Vagina (tissue), 2 donors: ENCODE data around the gene MYF5. TPM values are rescaled to one million over a fixed set of nuclear protein-coding genes. Genes with fewer than 3 reads are reported as not detected.

Experiments
- DNase-seq, 2 donors: peaks; one replicate each; pipeline ENCODE4 v3.0.0-alpha.2; 2017; ENCODE audit errors: extremely low spot score in 2 of 2
- H3K27ac ChIP-seq: fragments of 200-600 bp; sonication (generic); one replicate; pipeline ENCODE4 v1.5.1; 2019
- H3K27me3 ChIP-seq: fragments of 200-600 bp; sonication (generic); one replicate; pipeline ENCODE4 v1.5.1; 2019
- H3K36me3 ChIP-seq, 2 donors: fragments of 200-600 bp; sonication (generic); one replicate each; pipeline ENCODE4 v1.5.1; 2017 to 2019
- H3K4me1 ChIP-seq: fragments of 200-600 bp; sonication (generic); one replicate; pipeline ENCODE4 v1.5.1; 2019
- H3K4me3 ChIP-seq, 2 donors: fragments of 200-600 bp; sonication (generic); 1 replicate in 1 of 2; 2 replicates in 1 of 2; pipeline ENCODE4 v1.5.1; 2016 to 2019
- H3K9me3 ChIP-seq: fragments of 200-600 bp; sonication (generic); one replicate; pipeline ENCODE4 v1.5.1; 2019
- POLR2A ChIP-seq, 2 donors: fragments of 450-650 bp; IDR thresholded peaks; one replicate each; pipeline ENCODE4 v1.6.1; 2017; ENCODE audit warnings: antibody characterized with exemption in 2 of 2, mild to moderate bottlenecking in 2 of 2, moderate library complexity in 2 of 2
- POLR2AphosphoS5 ChIP-seq, 2 donors: sonication (generic); formaldehyde crosslinking; IDR thresholded peaks; one replicate each; pipeline ENCODE4 v1.9.0; 2017; ENCODE audit warnings: antibody characterized with exemption in 2 of 2, mild to moderate bottlenecking in 2 of 2, low read depth in 1 of 2; ENCODE audit not compliant: insufficient read depth in 1 of 2
- intact Hi-C: fragments of 100-400 bp; cut with DNase I; formaldehyde crosslinking; loops from one replicate; pipeline ENCODE4 v1.15.1; 2023
- total RNA-seq: library from RNA; depleted of rRNA; stranded (reverse); fragments of >200 nt; gene quantifications from one replicate; pipeline ENCODE4 v1.2.3, GENCODE V29; 2016
- TF ChIP-seq, protein P1 (sequence below), 3 experiments: fragments of 450-650 bp in 2 of 3; fragments of 200-600 bp in 1 of 3; sonication (generic) in 1 of 3; IDR thresholded peaks; one replicate each; pipeline ENCODE4 v1.5.1; 2017 to 2019; ENCODE audit warnings: antibody characterized with exemption in 3 of 3, mild to moderate bottlenecking in 2 of 3, moderate library complexity in 2 of 3

The MYF5 gene
- total RNA-seq, 1 donor from 2014 or later: not detected

DNA sequence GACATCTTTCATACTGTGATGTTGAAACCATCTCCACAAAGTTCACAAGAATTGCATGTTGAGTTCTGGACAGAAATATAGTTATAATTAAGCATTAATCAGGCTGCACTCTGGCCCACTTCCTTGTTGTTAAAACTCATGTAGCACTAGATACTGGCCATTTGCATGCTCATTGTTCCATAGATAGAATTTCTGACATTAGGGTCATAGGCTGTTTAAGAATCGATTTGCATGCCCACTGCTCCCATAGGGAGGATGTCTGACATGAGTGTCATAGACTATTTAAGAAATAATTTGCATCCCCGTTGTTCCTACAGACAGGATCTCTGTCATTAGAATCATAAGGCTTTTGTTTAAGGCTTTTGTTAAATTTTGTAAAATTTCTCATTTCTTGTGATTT lies 50.2 kb downstream of the MYF5 start:
- no peaks in the 10 kb centered on the region for H3K4me1 ChIP-seq
- H3K27ac ChIP-seq: no peak overlapping the region
- no peaks in the 10 kb centered on the region for H3K27me3 ChIP-seq
- H3K4me3 ChIP-seq: no peak overlapping the region
- no peak for DNase-seq
- no peaks in the 10 kb centered on the region for H3K9me3 ChIP-seq
- H3K36me3 ChIP-seq: no peaks in the 10 kb centered on the region
- intact Hi-C loops: no loop called here
- TF ChIP-seq, protein P1, sequence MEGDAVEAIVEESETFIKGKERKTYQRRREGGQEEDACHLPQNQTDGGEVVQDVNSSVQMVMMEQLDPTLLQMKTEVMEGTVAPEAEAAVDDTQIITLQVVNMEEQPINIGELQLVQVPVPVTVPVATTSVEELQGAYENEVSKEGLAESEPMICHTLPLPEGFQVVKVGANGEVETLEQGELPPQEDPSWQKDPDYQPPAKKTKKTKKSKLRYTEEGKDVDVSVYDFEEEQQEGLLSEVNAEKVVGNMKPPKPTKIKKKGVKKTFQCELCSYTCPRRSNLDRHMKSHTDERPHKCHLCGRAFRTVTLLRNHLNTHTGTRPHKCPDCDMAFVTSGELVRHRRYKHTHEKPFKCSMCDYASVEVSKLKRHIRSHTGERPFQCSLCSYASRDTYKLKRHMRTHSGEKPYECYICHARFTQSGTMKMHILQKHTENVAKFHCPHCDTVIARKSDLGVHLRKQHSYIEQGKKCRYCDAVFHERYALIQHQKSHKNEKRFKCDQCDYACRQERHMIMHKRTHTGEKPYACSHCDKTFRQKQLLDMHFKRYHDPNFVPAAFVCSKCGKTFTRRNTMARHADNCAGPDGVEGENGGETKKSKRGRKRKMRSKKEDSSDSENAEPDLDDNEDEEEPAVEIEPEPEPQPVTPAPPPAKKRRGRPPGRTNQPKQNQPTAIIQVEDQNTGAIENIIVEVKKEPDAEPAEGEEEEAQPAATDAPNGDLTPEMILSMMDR (IDR thresholded peaks at IDR 0.05): no peak
- no peak for TF ChIP-seq POLR2A (IDR thresholded peaks at IDR 0.05)
- no peak for TF ChIP-seq POLR2AphosphoS5 (IDR thresholded peaks at IDR 0.05; ENCODE audit: insufficient read depth in 1 of 2, low read depth in 1 of 2)

Other genes starting within 250 kb of the MYF5 start
- not detected for gene MYF6, start 9.3 kb upstream of the MYF5 start, total RNA-seq
- gene LIN7A, start 221.0 kb downstream of the MYF5 start, total RNA-seq: 12.5 TPM